Measurements from ENCODE around the gene C4BPB. TPM values are rescaled to one million over a fixed set of nuclear protein-coding genes. Genes with fewer than 3 reads are reported as not detected.

Gene C4BPB
- total and polyA plus RNA-seq, 2 of the 4 experiments (the other 2 are of a cell fraction), result not detected

- no peak overlapping the region for H4K91ac ChIP-seq (ENCODE audit: insufficient read depth, low read depth, low read length)
- in situ Hi-C loops (cut with MboI; ENCODE audit: low sequenced_read_pairs) (no loop called here), dilution Hi-C loops (cut with HindIII; ENCODE audit: low sequenced_read_pairs, unreplicated experiment) (no loop called here), intact Hi-C loops (cut with micrococcal nuclease) (loop anchor here (1.0 to 2.0 kb wide), 2 partner anchors 238 to 321 kb away; no protein-coding TSS in a partner anchor)
- H2AK5ac ChIP-seq (ENCODE audit: low read depth, low read length), result no peak overlapping the region
- no peak overlapping the region for H3K56ac ChIP-seq (ENCODE audit: extremely low read depth, insufficient read depth, low read length)
- H2BK15ac ChIP-seq (ENCODE audit: low read depth, low read length), result no peak overlapping the region
- no peaks in the 10 kb centered on the region for H3K79me1 ChIP-seq (ENCODE audit: low read depth in 1 of 2, low read length in 2 of 2)
- ChIA-PET CTCF (interaction anchor here (0.6 to 2.9 kb wide), 6 partner anchors 16 to 414 kb away, joined by 3 to 13 read pairs (median 5); partner anchors contain the start of gene PFKFB2), POLR2A (ENCODE audit: unreplicated experiment) (no interaction called here)
- peak; percentile 80 for ATAC-seq (ENCODE audit: low read depth)
- H3K27me3 ChIP-seq (ENCODE audit: control insufficient read depth, insufficient read depth, low read length), result peaks cover 14% of the 10 kb centered on the region
- no peak overlapping the region for H3K4me2 ChIP-seq (ENCODE audit: low read depth, low read length)
- no peaks in the 10 kb centered on the region for H3K9me3 ChIP-seq (ENCODE audit: control insufficient read depth, insufficient read depth, low read length)
- no peak overlapping the region for H2BK20ac ChIP-seq (ENCODE audit: low read depth, low read length)
- no TSS peak for BruUV-seq (replicated peaks)
- no peak overlapping the region for H3K27ac ChIP-seq (ENCODE audit: insufficient read depth, low read length)
- no peak overlapping the region for H3K4ac ChIP-seq (ENCODE audit: low read depth, low read length)
- no peaks in the 10 kb centered on the region for H4K20me1 ChIP-seq (ENCODE audit: insufficient read depth, low read length)
- H3K23ac ChIP-seq (ENCODE audit: low read depth, low read length), result no peak overlapping the region
- no peak overlapping the region for H2AK9ac ChIP-seq (replicated peaks; ENCODE audit: low read depth, low read length, poor library complexity)
- no peak overlapping the region for H3K14ac ChIP-seq (replicated peaks; ENCODE audit: low read depth, low read length)
- H3K9me1 ChIP-seq (ENCODE audit: insufficient read depth, low read length), result no peaks in the 10 kb centered on the region
- no peak overlapping the region for H4K8ac ChIP-seq (ENCODE audit: low read depth in 2 of 2, low read length in 2 of 2)
- H3K9ac ChIP-seq (ENCODE audit: low read depth, low read length), result no peak overlapping the region
- no peak overlapping the region for H4K5ac ChIP-seq (ENCODE audit: low read depth, low read length)
- H3K18ac ChIP-seq (ENCODE audit: low read depth, low read length), result no peak overlapping the region
- TF ChIP-seq POLR2A (IDR thresholded peaks at IDR 0.05; ENCODE audit: low read depth, low read length) (no peak), SMC3 (IDR thresholded peaks at IDR 0.05; ENCODE audit: low read depth, low read length) (peak; percentile 68), CTCF (conservative IDR thresholded peaks at IDR 0.05; ENCODE audit: low read depth, low read length) (peak; percentile 54), MAFK (IDR thresholded peaks at IDR 0.05; ENCODE audit: low read depth, low read length) (no peak), RAD21 (IDR thresholded peaks at IDR 0.05; ENCODE audit: low read length) (peak; percentile 57)
- no peaks in the 10 kb centered on the region for H3K4me1 ChIP-seq (ENCODE audit: control insufficient read depth, insufficient read depth, low read length)
- WGBS, 2 experiments (ENCODE audit: extremely low coverage in 2 of 2, insufficient read length in 1 of 2), result 0% methylated on average over 1 of the region's 8 CpGs; no CpG with 5 or more reads in 1 of the 2 experiments
- no peak overlapping the region for H3K4me3 ChIP-seq (ENCODE audit: insufficient read depth, low read depth, low read length)
- DNase-seq, result peak; percentile 61
- H2AFZ ChIP-seq (replicated peaks; ENCODE audit: low read length, poor library complexity), result no peak overlapping the region
- no peak overlapping the region for H2BK120ac ChIP-seq (ENCODE audit: low read depth, low read length)
- H2BK5ac ChIP-seq (ENCODE audit: low read depth, low read length, poor library complexity, severe bottlenecking), result no peak overlapping the region
- no peaks in the 10 kb centered on the region for H3K36me3 ChIP-seq (ENCODE audit: control insufficient read depth, insufficient read depth, low read length)
These were observed 3.9 kb upstream of the C4BPB start for GRCh38 chr1:207084701-207085180.
